C4-2B (cell line): ENCODE measurements around the gene PACC1.

Source experiments
- H3K27ac ChIP-seq: fragments of 450-650 bp; 2 replicates; pipeline ENCODE4 v1.5.1; 2017
- CTCF ChIP-seq: fragments of 450-650 bp; conservative IDR thresholded peaks from 2 replicates; pipeline ENCODE4 v1.5.1; 2017; ENCODE audit warnings: mild to moderate bottlenecking
- ZFX ChIP-seq: fragments of 450-650 bp; IDR thresholded peaks from 2 replicates; pipeline ENCODE4 v1.6.1; 2017

Gene PACC1

DNA sequence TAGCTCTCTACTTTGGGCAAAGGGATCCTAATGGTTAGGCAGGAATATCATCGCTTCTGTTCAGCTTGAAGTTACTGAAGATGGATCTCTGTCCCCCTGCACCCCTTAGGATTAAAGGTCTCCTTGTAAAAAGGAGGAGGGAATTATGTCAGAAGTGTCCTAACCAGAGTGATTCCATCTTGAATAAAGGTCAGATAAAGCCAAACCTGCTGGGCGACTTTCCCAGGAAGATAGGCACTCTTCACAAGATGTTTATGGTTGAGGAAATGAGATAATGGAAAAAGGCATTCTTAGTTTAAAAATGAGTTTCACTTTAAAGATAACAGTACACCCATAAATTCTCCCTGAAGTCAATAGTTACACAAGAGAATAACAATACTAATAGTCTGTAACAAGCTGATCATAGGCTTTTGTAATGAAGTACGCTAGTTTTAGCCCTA is 16.3 kb upstream of the PACC1 start:
- TF ChIP-seq CTCF (no peak), ZFX (no peak)
- H3K27ac ChIP-seq = no peak overlapping the region

- no peak overlapping the region for H3K27ac ChIP-seq
- TF ChIP-seq ZFX = no peak
- TF ChIP-seq CTCF = no peak
These were observed 15.7 kb upstream of the PACC1 start for GRCh38 chr1:212430416-212430815.

DNA sequence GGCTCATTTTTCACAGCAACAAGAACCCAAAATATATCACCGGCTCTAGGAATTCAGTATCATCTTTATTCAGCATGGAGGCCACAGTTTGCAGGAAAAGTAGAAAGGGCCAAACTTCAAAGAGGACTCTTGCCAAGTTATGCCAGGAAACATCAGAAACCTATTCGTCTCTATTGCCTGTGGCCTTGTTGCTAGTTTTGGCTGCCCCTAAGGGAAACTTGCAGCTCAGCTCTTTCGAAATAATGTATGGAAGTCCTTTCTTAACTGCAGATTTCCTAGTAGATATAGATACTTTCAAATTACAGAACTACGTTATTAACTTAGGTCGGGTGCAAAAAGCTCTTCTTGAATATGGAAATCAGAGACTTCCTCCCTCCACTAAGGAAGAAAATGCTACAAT is 13.8 kb upstream of the PACC1 start:
- H3K27ac ChIP-seq = no peak overlapping the region

DNA sequence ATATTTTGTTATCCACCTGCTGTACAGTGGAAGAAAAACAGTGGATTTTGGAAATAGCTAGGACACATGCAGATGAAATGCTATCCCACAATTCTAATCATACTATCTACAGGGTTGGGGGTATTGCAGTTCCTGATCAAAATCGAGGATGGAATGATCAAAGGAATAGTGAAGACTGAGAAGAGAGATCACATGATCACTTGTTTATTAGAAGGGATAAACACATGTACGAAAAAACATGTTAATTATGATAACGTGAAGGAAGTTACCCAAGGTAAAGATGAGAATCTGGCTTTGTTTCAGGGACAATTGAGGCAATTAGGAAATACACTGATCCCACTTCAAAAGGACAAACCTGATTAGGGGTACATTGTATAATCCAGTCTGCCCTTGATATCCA is 9.2 kb upstream of the PACC1 start:
- TF ChIP-seq CTCF = no peak
- TF ChIP-seq ZFX = no peak
- no peak overlapping the region for H3K27ac ChIP-seq

More for the DNA sequence above, 13.8 kb upstream of the PACC1 start:
- no peak for TF ChIP-seq ZFX
- no peak for TF ChIP-seq CTCF

DNA sequence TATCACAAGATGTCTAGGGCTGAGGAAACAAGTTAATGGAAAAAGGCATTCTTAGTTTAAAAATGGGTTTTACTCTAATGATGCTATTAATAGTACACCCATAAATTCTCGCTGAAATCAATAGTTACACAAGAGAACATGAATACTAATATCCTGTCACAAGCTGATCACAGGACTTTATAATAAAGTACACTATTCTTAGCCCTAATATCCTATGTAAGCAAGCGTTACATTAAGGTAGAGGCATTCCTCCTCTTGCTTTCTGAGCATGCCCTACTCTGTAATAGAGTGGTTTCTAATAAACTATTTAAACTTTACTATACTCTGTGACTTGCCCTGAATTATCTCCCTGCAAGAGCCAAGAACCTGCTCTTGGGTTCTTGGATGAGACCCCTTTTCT is 6.5 kb upstream of the PACC1 start:
- TF ChIP-seq ZFX = no peak
- no peak for TF ChIP-seq CTCF
- H3K27ac ChIP-seq = no peak overlapping the region

GRCh38 chr1:212415107-212415841 is 588 bp upstream of the PACC1 start:
- H3K27ac ChIP-seq = peak overlapping the region; percentile 69
- TF ChIP-seq CTCF = no peak
- no peak for TF ChIP-seq ZFX

DNA sequence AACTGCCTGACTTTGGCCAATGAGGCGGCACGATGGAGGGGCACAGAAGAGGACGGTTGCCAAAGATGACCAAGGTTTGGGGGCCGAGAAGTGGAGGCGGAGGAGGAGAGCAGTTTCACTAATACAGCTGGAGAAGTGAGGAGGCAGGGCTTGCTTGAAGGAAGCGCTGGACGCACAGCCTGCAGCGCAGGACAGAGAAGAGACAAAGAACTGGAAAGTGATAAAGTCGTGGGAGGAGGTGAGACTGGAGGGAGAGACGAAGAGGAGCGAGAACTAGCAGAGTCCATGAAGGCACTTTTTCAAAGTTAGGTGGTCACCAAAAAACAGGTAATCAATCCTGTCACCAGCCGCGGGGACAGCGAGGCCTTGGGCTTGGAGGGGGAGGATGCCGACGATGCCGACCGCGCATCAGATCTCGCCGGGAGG is 771 bp downstream of the PACC1 start:
- peak overlapping the region; percentile 69 for H3K27ac ChIP-seq

More for the DNA sequence above, 771 bp downstream of the PACC1 start:
- TF ChIP-seq ZFX (no peak), CTCF (no peak)
